Cerebellar cortex (tissue), 1 donor: ENCODE data around the gene TRPC4AP.

Source experiments
- DNase-seq: peaks from one replicate; pipeline ENCODE4 v3.0.0-alpha.2; 2015; ENCODE audit warnings: low spot score

The TRPC4AP gene

GRCh38 chr20:35000922-35001595, 91.5 kb downstream of the TRPC4AP start:
- DNase-seq, result no peak

- no peak for DNase-seq
Measured at GRCh38 chr20:35000311-35000921, 92.2 kb downstream of the TRPC4AP start.

- no peak for DNase-seq
Measured at GRCh38 chr20:34999782-35000181, 92.8 kb downstream of the TRPC4AP start.

GRCh38 chr20:34999021-34999451, 93.6 kb downstream of the TRPC4AP start:
- peak; percentile 52 for DNase-seq

GRCh38 chr20:34998331-34998950, 94.2 kb downstream of the TRPC4AP start:
- no peak for DNase-seq

GRCh38 chr20:34997774-34998173, 94.8 kb downstream of the TRPC4AP start:
- DNase-seq, result no peak

GRCh38 chr20:34997131-34997561, 95.5 kb downstream of the TRPC4AP start:
- DNase-seq, result peak; percentile 55

- DNase-seq, result no peak
Measured at GRCh38 chr20:34996243-34997028, 96.2 kb downstream of the TRPC4AP start.

GRCh38 chr20:34995696-34996095, 96.9 kb downstream of the TRPC4AP start:
- DNase-seq, result no peak

- no peak for DNase-seq
Measured at GRCh38 chr20:34995192-34995591, 97.4 kb downstream of the TRPC4AP start.

- no peak for DNase-seq
Measured at GRCh38 chr20:34994509-34995131, 98.0 kb downstream of the TRPC4AP start.

- no peak for DNase-seq
Measured at GRCh38 chr20:34993941-34994508, 98.6 kb downstream of the TRPC4AP start.

GRCh38 chr20:34992751-34993417, 99.7 kb downstream of the TRPC4AP start:
- DNase-seq, result no peak

- DNase-seq, result no peak
Measured at GRCh38 chr20:34990661-34991214, 101.9 kb downstream of the TRPC4AP start.

GRCh38 chr20:34990231-34990630, 102.4 kb downstream of the TRPC4AP start:
- DNase-seq, result no peak

- no peak for DNase-seq
Measured at GRCh38 chr20:34989670-34990069, 102.9 kb downstream of the TRPC4AP start.

- no peak for DNase-seq
Measured at GRCh38 chr20:34989118-34989517, 103.5 kb downstream of the TRPC4AP start.

- DNase-seq, result no peak
Measured at GRCh38 chr20:34988191-34988540, 104.4 kb downstream of the TRPC4AP start.

GRCh38 chr20:34987288-34988190, 105.1 kb downstream of the TRPC4AP start:
- DNase-seq, result no peak
